RCC 7860 (cell line): Measurements from ENCODE around the gene PPP1R9B.

Source experiments
- DNase-seq: peaks from one replicate; pipeline ENCODE4 v3.0.0-alpha.2; 2015; ENCODE audit warnings: low spot score
- FAIRE-seq: peaks from 2 replicates; lab custom pipeline; 2012; peaks lifted over from hg19 to GRCh38; lab: Jason Lieb, UNC

PPP1R9B gene

GRCh38 chr17:50144845-50145531, 5.5 kb downstream of the PPP1R9B start:
- DNase-seq, result no peak
- no peak for FAIRE-seq

GRCh38 chr17:50144355-50144754, 6.1 kb downstream of the PPP1R9B start:
- DNase-seq (no peak), FAIRE-seq (no peak)

- no peak for DNase-seq
- no peak for FAIRE-seq
Measured at GRCh38 chr17:50143461-50144176, 6.9 kb downstream of the PPP1R9B start.

- DNase-seq (no peak), FAIRE-seq (no peak)
Measured at GRCh38 chr17:50141745-50142110, 8.7 kb downstream of the PPP1R9B start.

GRCh38 chr17:50141026-50141744, 9.3 kb downstream of the PPP1R9B start:
- no peak for FAIRE-seq
- no peak for DNase-seq

GRCh38 chr17:50139950-50140885, 10.3 kb downstream of the PPP1R9B start:
- no peak for FAIRE-seq

GRCh38 chr17:50139185-50139783, 11.2 kb downstream of the PPP1R9B start:
- FAIRE-seq (no peak), DNase-seq (no peak)

More at GRCh38 chr17:50139950-50140885, 10.3 kb downstream of the PPP1R9B start:
- DNase-seq, result peak; percentile 57

- FAIRE-seq, result no peak
- DNase-seq, result no peak
Measured at GRCh38 chr17:50137042-50137441, 13.4 kb downstream of the PPP1R9B start.

GRCh38 chr17:50136096-50136687, 14.3 kb downstream of the PPP1R9B start:
- FAIRE-seq, result no peak
- no peak for DNase-seq

- FAIRE-seq (no peak), DNase-seq (no peak)
Measured at GRCh38 chr17:50135316-50136095, 15.0 kb downstream of the PPP1R9B start.

GRCh38 chr17:50134206-50135110, 16.0 kb downstream of the PPP1R9B start:
- no peak for DNase-seq
- FAIRE-seq, result no peak

GRCh38 chr17:50133769-50134099, 16.7 kb downstream of the PPP1R9B start:
- DNase-seq (no peak), FAIRE-seq (no peak)

GRCh38 chr17:50133028-50133768, 17.3 kb downstream of the PPP1R9B start:
- peak; percentile 17 for DNase-seq

GRCh38 chr17:50132104-50132794, 18.2 kb downstream of the PPP1R9B start:
- no peak for DNase-seq
- FAIRE-seq, result no peak

More at GRCh38 chr17:50133028-50133768, 17.3 kb downstream of the PPP1R9B start:
- FAIRE-seq, result no peak

- DNase-seq, result no peak
Measured at GRCh38 chr17:50130559-50131305, 19.7 kb downstream of the PPP1R9B start.

More at GRCh38 chr17:50130559-50131305, 19.7 kb downstream of the PPP1R9B start:
- FAIRE-seq, result no peak
